ENCODE measurements around the gene CYB5A.

DNA sequence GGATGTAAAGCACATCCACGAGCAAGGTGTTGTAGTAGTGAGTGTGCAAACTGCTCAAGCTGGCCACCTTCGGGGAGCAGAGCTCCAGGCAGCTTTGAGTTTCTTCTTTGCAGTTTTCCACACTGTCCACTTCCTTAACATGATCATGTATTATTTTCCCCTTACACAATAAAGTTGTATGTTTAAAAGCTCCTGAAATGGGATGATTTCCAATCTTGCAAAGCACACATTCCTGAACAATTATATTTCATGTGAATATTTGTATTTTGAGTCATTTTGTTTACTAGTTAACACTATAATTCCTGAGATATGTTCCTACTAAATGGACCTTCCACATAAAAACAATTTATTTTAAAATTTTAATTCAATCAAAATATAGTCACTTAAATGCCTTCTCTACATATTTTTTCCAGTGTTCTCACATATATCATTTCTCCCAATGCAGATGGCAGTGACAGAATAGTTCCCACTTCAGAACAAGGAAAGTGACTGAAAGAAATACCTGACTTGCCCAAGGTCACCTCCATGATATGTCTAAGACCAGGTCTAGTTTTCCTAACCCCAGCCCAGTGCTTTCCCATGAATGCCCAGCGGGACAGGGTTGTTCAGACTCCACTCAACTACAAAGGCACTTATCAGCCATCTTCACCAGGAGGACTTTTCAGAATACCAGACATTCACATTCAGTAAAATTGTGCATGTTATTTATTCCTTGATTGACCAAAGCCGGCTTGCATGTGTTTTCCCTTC is 5.5 kb downstream of the CYB5A start:
- TF ChIP-seq, protein P1, sequence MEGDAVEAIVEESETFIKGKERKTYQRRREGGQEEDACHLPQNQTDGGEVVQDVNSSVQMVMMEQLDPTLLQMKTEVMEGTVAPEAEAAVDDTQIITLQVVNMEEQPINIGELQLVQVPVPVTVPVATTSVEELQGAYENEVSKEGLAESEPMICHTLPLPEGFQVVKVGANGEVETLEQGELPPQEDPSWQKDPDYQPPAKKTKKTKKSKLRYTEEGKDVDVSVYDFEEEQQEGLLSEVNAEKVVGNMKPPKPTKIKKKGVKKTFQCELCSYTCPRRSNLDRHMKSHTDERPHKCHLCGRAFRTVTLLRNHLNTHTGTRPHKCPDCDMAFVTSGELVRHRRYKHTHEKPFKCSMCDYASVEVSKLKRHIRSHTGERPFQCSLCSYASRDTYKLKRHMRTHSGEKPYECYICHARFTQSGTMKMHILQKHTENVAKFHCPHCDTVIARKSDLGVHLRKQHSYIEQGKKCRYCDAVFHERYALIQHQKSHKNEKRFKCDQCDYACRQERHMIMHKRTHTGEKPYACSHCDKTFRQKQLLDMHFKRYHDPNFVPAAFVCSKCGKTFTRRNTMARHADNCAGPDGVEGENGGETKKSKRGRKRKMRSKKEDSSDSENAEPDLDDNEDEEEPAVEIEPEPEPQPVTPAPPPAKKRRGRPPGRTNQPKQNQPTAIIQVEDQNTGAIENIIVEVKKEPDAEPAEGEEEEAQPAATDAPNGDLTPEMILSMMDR (IDR thresholded peaks at IDR 0.05), result no peak
- no peak for TF ChIP-seq RCOR1 (IDR thresholded peaks at IDR 0.05; ENCODE audit: low read depth, low read length)
- TF ChIP-seq ZFP36 (IDR thresholded peaks at IDR 0.05; ENCODE audit: borderline replicate concordance, partially characterized antibody), result no peak
- no peak for TF ChIP-seq RAD21 (conservative IDR thresholded peaks at IDR 0.05 in 1 of 2, IDR thresholded peaks at IDR 0.05 in 1 of 2)
- no peak for TF ChIP-seq CHD4 (IDR thresholded peaks at IDR 0.05; ENCODE audit: borderline replicate concordance)
